Measurements from ENCODE around the gene SHISAL2B.

DNA sequence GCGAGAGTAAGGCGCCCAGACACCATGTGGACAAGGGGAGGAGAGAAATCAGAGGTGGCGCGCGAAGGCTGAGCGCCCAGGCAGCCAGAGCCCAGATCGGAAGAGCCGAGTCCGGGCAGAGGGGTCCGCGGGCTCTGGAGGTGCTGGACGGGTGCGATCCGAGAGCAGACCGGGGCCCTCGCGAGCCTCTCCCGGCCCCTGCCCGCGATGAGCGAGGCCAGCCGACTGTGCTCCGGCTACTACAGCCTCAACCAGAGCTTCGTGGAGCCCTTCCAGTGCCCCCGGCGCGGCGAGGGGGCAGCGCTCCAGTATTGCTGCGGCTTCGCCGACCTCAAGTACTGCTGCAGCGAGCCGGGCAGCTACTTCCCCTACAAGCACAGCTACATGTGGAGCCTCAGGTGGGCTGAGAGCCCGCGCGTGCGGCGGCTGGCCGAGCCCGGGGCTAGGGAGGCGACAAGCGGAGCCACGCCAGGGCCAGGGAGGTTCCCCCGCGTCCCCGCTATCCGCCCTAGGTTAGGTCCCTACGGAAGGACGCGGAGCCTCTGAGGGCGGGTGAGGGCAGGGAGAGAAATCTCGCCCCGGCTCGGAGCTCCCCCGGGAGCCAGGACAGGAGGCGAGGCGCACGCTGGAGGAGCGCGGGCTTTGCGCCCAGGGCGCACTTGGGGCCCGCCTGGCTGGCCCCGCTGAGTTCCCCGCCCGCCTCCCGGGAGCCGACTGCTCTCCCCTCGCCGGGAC is at the start of gene SHISAL2B:
- TF ChIP-seq, protein P1, sequence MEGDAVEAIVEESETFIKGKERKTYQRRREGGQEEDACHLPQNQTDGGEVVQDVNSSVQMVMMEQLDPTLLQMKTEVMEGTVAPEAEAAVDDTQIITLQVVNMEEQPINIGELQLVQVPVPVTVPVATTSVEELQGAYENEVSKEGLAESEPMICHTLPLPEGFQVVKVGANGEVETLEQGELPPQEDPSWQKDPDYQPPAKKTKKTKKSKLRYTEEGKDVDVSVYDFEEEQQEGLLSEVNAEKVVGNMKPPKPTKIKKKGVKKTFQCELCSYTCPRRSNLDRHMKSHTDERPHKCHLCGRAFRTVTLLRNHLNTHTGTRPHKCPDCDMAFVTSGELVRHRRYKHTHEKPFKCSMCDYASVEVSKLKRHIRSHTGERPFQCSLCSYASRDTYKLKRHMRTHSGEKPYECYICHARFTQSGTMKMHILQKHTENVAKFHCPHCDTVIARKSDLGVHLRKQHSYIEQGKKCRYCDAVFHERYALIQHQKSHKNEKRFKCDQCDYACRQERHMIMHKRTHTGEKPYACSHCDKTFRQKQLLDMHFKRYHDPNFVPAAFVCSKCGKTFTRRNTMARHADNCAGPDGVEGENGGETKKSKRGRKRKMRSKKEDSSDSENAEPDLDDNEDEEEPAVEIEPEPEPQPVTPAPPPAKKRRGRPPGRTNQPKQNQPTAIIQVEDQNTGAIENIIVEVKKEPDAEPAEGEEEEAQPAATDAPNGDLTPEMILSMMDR (IDR thresholded peaks at IDR 0.05) = no peak
- TF ChIP-seq POLR2A (IDR thresholded peaks at IDR 0.05) = no peak

All from Peyer's patch (tissue), 4 donors.